T-helper 2 cell treated with Interferon-gamma antibody and Interleukin-4, amounts not matched to agents 5 μg/mL and 100 μg/mL, for 36 hours (primary cell): Measurements from ENCODE around the gene IFT43.

Source experiments
- DNase-seq: peaks from one replicate; pipeline ENCODE4 v3.0.0; 2021; ENCODE audit warnings: low spot score
- H3K27ac Mint-ChIP-seq: one replicate; pipeline ENCODE4 v1.8.0; 2021; ENCODE audit warnings: mild to moderate bottlenecking, mixed read lengths
- H3K27me3 Mint-ChIP-seq: one replicate; pipeline ENCODE4 v1.8.0; 2021; ENCODE audit warnings: low read depth, mixed read lengths
- H3K36me3 Mint-ChIP-seq: one replicate; pipeline ENCODE4 v1.8.0; 2021; ENCODE audit warnings: low read depth, mixed read lengths
- H3K4me1 Mint-ChIP-seq: one replicate; pipeline ENCODE4 v1.8.0; 2021; ENCODE audit warnings: low read depth, mixed read lengths
- H3K4me3 Mint-ChIP-seq: one replicate; pipeline ENCODE4 v1.8.0; 2022; ENCODE audit warnings: mild to moderate bottlenecking, moderate library complexity, mixed read lengths
- H3K9me3 Mint-ChIP-seq: one replicate; pipeline ENCODE4 v1.8.0; 2021; ENCODE audit warnings: mixed read lengths

Gene IFT43

GRCh38 chr14:76109087-76109880, 123.7 kb downstream of the IFT43 start:
- peaks cover 3% of the 10 kb centered on the region for H3K27me3 Mint-ChIP-seq
- no peaks in the 10 kb centered on the region for H3K4me1 Mint-ChIP-seq
- DNase-seq = no peak
- no peak overlapping the region for H3K27ac Mint-ChIP-seq
- H3K36me3 Mint-ChIP-seq = no peaks in the 10 kb centered on the region
- H3K4me3 Mint-ChIP-seq = no peak overlapping the region
- H3K9me3 Mint-ChIP-seq = no peaks in the 10 kb centered on the region

GRCh38 chr14:76112889-76113624, 127.5 kb downstream of the IFT43 start:
- no peak for DNase-seq
- no peak overlapping the region for H3K4me3 Mint-ChIP-seq
- H3K9me3 Mint-ChIP-seq = no peaks in the 10 kb centered on the region
- H3K36me3 Mint-ChIP-seq = no peaks in the 10 kb centered on the region
- H3K27ac Mint-ChIP-seq = no peak overlapping the region
- H3K4me1 Mint-ChIP-seq = no peaks in the 10 kb centered on the region
- H3K27me3 Mint-ChIP-seq = peaks cover 5% of the 10 kb centered on the region

DNA sequence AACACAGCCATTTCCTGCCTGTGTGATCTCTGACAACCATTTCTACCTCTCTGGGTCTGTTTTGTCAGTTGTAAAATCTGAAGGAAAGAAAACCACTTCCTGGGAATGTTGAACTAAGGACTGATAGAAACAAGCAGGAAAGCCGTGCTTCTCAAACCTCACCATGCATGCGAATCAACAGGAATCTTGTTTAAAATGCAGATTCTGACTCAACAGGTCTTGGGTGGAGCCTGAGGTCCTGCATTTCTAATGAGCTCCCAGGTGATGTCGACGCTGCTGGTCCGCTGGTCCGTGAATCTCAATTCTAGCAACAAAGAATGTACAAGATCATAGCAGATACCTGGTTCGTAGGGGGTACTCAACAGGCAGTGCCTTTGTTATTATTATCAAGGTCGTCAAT, 128.1 kb downstream of the IFT43 start:
- H3K4me3 Mint-ChIP-seq = no peak overlapping the region
- no peak for DNase-seq
- H3K9me3 Mint-ChIP-seq = no peaks in the 10 kb centered on the region
- H3K4me1 Mint-ChIP-seq = no peaks in the 10 kb centered on the region
- no peak overlapping the region for H3K27ac Mint-ChIP-seq
- H3K27me3 Mint-ChIP-seq = peaks cover 5% of the 10 kb centered on the region
- H3K36me3 Mint-ChIP-seq = no peaks in the 10 kb centered on the region

DNA sequence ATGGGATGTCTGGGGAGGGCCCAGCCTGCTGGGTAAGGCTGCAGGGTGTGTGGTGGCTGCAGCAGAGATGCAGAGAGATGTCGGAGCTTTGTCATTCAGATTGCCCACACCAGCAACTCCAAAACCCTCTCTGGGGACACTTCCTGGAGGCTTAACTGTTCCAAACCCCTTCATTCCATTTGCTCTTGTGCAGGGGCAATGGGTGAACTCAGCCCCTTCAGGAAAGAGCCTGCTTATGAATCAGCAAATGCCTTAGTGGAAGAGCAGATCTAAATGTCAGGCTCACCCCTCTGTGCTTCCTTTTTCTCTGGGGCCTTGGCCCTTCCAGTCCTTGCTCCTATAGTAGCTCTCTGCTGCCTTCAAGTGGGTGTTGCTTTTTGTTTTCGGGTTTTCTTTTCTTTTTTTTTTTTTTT, 129.5 kb downstream of the IFT43 start:
- H3K27ac Mint-ChIP-seq = no peak overlapping the region
- no peaks in the 10 kb centered on the region for H3K36me3 Mint-ChIP-seq
- peaks cover 5% of the 10 kb centered on the region for H3K27me3 Mint-ChIP-seq
- H3K4me3 Mint-ChIP-seq = no peak overlapping the region
- no peaks in the 10 kb centered on the region for H3K9me3 Mint-ChIP-seq
- no peaks in the 10 kb centered on the region for H3K4me1 Mint-ChIP-seq
- DNase-seq = no peak

DNA sequence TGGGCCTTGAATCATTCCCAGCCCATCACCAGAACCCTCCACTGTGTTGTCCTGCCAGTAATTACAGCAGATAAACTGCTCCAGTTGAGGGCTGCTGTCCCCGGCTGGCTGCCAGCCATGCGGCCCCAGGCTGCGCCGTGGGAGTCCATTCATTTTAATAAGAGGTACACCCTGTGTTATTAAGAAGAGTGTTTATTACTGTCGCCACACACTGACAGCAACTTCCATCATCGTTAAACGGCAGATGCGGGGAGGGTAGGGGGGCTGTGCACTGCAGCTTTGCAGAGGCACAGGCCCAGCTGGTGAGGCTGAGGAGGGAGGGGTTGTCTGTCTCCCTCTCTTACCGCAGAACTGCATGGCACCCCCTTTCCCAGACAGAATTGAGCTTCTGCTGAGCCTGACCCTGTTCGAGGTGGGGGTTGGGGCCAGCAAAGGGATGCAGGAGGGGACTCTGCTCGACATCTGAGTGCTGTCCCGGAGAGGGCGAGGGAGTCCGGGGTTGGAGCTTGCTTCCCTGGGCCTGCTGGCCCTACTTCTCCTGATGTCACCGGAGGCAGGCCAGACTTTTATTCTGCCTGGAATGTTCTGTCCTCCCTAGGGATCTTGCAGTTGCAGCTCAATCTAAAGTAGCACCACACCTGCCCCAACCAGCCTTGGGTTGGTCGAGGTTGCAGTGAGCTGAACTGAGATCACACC, 132.4 kb downstream of the IFT43 start:
- no peaks in the 10 kb centered on the region for H3K9me3 Mint-ChIP-seq
- H3K4me1 Mint-ChIP-seq = no peaks in the 10 kb centered on the region
- peaks cover 5% of the 10 kb centered on the region for H3K27me3 Mint-ChIP-seq
- no peaks in the 10 kb centered on the region for H3K36me3 Mint-ChIP-seq
- no peak overlapping the region for H3K27ac Mint-ChIP-seq
- no peak overlapping the region for H3K4me3 Mint-ChIP-seq
- DNase-seq = no peak

DNA sequence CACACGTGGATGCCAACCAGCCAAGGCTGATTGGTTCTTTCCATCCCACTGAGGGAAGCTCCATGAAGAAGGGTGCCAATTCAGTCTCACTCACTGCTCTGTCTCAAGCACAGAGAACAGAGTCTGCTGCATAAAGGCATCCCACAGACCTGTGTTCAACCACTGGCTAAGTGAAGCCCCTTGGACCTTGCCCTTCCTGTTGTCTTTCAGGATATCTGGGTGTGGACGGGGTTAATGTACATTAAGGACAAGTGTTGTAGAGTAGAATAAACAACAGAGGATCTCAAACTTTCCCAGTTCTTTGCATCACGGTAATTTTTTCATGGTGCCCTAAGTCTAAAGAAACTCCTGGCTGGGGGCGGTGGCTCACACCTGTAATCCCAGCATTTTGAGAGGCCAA, 133.0 kb downstream of the IFT43 start:
- Mint-ChIP-seq H3K9me3 (no peaks in the 10 kb centered on the region), H3K4me3 (no peak overlapping the region), H3K27me3 (peaks cover 5% of the 10 kb centered on the region), H3K4me1 (no peaks in the 10 kb centered on the region), H3K36me3 (no peaks in the 10 kb centered on the region), H3K27ac (no peak overlapping the region)
- no peak for DNase-seq

DNA sequence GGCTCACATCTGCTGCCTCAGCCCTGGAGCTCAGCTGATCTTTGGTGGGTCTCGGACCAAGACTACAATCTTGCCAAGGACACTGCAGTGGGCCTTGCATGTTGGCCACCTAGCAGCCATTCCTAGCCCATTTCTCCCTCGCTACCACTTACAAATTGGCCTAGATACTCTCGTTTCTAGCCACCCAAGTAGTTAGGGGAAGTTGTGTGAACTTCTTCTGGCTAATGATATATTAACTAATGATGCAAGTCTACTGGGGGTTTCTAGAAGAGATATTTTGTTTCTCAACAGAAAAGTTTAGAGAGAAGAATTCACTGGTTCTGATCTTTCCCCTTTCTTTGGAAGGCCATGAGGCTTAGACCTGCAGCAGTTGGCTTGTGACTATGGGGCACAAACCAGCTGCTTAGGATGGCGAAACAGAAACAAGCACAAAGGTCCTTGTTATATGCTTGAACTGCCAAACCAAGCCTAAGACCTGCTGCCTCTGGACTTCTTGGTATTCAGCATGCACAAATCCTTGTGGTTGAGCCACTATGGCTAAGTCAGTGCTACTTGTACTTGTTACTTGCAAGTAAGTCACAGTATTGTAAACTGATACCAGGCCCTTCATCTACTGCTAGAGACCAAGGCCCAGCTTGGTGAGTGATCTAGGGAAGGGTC, 135.7 kb downstream of the IFT43 start:
- Mint-ChIP-seq H3K36me3 (no peaks in the 10 kb centered on the region), H3K4me3 (no peak overlapping the region), H3K4me1 (no peaks in the 10 kb centered on the region), H3K27me3 (no peaks in the 10 kb centered on the region), H3K9me3 (no peaks in the 10 kb centered on the region), H3K27ac (no peak overlapping the region)
- DNase-seq = no peak

DNA sequence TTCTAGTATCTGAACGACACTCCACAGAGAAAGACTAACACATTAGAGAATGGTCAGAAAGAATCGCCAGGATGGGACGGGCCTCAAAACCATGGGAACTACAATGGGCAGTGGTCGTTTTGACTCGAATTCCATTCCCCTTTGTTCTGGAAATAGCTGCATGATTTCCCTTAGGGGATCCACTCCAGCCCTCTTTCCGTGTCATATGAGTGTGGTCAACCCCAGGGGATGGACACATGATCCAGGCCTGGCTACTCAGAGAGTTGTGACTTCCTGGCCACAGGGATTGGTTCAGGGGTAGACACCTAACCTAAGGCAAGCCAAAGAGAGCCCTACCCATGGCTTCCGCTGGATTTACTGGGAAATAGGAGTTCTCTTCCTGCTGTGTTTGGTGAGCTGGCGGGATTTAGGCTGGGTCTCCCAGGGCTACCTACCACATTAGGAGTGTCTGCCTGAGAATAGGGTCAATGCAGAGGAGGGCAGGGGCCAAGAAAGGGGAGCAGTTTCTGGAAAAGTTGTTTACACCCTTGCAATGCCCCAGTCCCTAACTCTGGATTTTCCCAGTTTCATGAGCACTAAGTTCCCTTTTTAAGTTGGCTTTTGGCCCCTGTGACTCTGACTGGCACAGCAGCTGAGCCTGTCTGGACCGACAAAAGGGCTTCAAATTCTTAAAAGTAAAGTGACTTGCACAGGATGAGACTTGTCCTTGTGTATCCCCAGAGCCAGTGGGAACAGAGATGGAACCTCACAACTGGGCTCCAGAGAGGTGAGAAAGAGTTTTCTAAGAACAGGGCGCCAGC, 138.1 kb downstream of the IFT43 start:
- DNase-seq = no peak
- no peaks in the 10 kb centered on the region for H3K27me3 Mint-ChIP-seq
- H3K4me3 Mint-ChIP-seq = no peak overlapping the region
- H3K4me1 Mint-ChIP-seq = no peaks in the 10 kb centered on the region
- H3K36me3 Mint-ChIP-seq = no peaks in the 10 kb centered on the region
- no peak overlapping the region for H3K27ac Mint-ChIP-seq
- no peaks in the 10 kb centered on the region for H3K9me3 Mint-ChIP-seq

DNA sequence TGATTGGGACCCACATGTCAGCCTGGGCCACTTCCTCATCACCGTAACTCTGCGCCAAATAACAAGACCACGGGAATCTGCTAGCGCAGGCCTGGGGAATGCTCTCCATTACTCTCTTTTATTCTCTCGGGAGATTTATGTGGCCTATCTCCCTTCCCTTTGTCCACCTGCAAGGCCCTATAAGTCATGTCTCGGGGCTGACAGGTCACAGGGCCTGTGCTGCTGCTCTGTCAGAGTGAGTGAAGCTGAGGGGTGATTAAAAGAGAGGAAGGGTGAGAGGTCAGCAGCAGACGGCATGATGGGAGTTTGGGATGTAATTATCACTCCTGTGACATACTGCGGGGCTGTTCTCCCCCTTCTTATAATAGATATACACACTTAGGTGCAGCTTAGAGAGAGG, 139.9 kb downstream of the IFT43 start:
- Mint-ChIP-seq H3K4me3 (no peak overlapping the region), H3K4me1 (no peaks in the 10 kb centered on the region), H3K27ac (no peak overlapping the region), H3K27me3 (peaks cover 3% of the 10 kb centered on the region), H3K36me3 (no peaks in the 10 kb centered on the region), H3K9me3 (no peaks in the 10 kb centered on the region)
- no peak for DNase-seq

DNA sequence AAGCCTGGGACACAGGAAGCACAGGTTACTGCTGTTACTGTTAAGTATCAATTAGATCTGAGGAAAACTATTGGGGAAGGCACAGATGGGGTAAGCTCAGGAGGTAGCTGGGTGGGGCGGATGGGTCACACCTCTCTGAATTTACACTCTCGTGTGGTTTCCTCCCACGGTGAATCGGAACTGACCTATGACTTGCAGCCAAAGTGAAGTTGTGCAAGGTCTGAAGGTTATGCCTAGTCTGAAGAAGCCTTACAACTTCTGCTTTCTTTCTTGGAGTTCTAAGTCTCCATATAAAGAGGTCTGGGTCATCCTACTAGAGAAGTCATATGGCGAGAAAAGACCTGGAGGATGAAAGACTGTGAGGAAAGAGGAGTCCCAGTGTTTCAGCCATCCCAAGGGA, 140.5 kb downstream of the IFT43 start:
- peaks cover 8% of the 10 kb centered on the region for H3K27me3 Mint-ChIP-seq
- no peaks in the 10 kb centered on the region for H3K36me3 Mint-ChIP-seq
- H3K9me3 Mint-ChIP-seq = no peaks in the 10 kb centered on the region
- no peak for DNase-seq
- no peak overlapping the region for H3K27ac Mint-ChIP-seq
- H3K4me1 Mint-ChIP-seq = no peaks in the 10 kb centered on the region
- no peak overlapping the region for H3K4me3 Mint-ChIP-seq

DNA sequence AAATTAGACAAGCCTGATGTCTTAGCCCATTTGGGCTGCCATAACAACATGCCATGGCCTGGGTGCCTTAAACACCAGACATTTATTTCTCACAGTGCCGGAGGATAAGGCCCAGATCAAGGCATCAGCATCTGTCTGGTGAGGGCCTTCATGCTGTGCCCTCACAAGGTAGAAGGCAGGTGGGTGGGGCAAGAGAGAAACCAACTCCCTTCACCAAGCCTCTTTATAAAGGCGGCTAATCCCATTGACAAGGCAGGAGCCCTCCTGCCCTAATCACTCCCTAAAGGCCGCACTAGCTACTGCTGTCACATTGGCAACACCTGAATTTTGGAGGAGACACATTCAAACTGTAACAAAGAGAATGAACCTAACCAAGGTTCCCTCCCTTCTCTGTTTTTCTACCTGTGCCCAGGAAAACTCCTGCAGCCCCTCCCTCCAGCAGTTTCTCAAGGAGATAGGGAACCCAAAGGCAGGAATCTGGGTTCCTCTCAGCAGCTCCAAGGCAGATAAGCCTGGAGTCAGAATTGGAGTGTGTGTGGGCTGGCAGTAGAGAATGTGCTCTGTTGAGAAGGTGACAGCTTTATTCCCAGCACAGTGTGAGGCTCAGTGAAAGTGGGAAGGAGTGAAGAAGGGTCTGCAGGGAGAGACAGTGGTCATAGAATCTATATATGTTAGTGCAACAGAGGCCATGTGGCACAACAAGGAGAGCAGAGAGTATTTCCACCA, 144.5 kb downstream of the IFT43 start:
- DNase-seq = no peak
- Mint-ChIP-seq H3K27ac (no peak overlapping the region), H3K27me3 (peaks cover 33% of the 10 kb centered on the region), H3K4me3 (no peak overlapping the region), H3K4me1 (peaks cover 2% of the 10 kb centered on the region), H3K9me3 (no peaks in the 10 kb centered on the region), H3K36me3 (no peaks in the 10 kb centered on the region)

DNA sequence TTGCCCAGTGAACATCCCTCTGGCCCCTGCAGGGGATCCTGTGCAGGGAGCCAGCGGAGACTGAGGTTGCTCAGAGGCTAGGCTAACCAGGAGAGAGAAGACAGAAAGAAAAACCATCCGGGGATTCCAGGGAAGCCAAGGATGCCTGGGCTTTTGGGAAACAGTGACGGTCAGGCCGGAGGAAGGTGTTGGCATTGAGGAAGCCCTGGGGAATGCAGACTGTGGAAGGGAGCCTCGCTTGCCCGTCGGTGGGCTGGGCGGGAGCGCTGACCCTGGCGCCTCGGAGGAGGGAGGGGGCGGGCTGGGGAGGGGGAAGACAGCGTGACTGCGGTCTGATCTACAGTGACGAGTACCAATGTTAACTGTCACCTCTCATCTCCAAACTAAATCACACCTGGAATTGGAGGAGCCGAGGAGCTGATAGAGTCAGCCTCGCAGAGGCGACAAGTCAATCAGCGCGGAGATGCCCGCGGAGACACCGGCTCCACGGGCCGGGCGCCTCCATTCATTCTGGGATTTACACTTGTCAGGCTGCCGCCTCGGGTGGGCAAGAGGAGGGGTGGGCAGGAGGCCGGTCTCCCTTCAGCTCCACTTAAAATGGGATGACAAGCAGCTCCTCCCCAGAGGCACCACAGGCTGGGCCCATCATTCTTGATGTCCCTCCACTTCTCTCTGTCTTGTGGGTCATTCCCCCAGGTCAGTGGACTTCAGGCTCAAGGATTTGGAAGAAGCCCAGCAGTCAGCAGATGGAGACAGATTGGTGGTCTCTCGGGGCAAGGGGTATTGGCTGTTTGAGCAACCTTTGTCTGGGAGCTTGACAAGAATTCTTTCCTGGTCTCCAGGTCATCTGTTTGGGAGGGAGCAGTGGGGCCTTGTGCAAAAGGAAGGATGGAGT, 145.8 kb downstream of the IFT43 start:
- H3K4me3 Mint-ChIP-seq = no peak overlapping the region
- H3K4me1 Mint-ChIP-seq = peaks cover 2% of the 10 kb centered on the region
- no peak for DNase-seq
- H3K36me3 Mint-ChIP-seq = no peaks in the 10 kb centered on the region
- no peaks in the 10 kb centered on the region for H3K9me3 Mint-ChIP-seq
- peaks cover 44% of the 10 kb centered on the region for H3K27me3 Mint-ChIP-seq
- no peak overlapping the region for H3K27ac Mint-ChIP-seq
